ENCODE data around the gene MCTP1. TPM values are rescaled to one million over a fixed set of nuclear protein-coding genes. Genes with fewer than 3 reads are reported as not detected.

MCTP1 gene
- polyA plus RNA-seq, 1 donor = 7.7 TPM

DNA sequence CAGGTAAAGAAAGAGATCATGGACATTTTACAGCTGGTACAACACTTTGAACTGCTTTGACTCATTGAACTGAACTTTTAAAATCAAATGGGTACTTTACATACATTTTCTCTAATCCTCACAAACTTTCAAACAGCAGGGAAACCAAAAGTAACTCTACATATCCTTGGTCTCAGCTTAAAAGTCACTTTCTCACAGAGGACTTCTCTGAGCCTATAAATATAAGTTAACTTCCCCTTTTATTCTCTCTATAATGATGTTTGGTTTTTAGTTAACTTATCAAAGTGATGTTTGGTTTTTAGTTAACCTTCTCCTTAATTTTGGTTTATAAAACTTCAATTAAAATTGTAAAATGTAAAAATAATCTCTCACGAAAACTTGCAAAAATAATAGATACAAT lies 209.8 kb downstream of the MCTP1 start:
- no peak for DNase-seq

DNA sequence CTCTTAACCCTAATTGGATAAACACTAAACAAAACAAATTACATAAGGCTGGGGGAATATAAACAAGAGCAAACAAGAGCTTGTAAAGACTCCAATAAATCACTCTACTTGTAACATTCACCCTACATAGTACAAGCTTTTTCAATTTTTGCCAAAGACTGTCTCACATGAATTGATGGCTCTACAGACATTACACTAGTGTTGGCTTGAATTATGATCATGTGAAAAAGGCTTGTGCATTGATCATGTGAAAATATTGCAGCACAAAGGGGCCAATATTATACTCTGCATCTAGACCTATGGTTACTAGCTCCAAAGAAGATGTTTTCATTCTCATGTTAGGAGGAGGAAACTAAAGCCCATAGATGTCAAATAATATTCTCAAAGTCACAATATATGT lies 212.6 kb downstream of the MCTP1 start:
- DNase-seq = no peak

DNA sequence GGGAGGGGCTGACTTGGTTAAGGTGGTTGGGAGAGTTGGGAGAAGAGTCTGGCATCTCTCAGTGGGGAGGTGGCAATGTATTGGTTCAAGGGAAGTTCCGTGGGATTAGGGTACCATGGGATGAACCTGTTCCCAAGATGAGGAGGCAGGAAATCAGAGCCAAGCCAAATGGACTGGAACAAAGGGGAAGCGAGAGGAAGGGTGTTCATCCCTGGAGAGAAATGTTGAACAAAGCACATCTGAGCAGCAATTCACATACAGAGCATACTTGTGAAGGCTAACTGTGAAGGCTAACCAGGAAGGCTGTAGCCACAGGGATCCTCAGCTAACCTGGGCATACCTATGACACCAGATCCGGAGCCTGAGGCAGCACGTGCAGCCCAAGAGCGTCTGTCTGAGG lies 214.0 kb downstream of the MCTP1 start:
- no peak for DNase-seq

DNA sequence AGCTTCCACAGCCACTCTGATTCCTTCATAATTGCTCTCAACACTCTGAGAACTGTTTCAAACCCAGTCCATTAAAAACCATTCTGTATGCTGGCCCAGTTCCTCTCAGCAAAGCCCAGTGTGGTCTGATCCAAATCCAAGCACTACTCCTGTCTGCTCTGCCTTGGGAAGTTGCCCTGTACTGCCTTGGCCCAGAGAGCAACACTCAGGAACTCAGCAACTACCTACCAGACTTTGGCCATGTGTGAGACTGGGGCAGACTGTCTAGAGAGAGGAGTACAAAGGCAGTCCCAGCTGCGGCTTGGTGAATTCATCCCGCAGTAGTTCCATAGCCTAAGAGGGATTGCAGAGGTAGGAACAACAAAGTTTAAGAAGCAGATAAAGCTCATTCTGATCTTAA lies 214.4 kb downstream of the MCTP1 start:
- no peak for DNase-seq

DNA sequence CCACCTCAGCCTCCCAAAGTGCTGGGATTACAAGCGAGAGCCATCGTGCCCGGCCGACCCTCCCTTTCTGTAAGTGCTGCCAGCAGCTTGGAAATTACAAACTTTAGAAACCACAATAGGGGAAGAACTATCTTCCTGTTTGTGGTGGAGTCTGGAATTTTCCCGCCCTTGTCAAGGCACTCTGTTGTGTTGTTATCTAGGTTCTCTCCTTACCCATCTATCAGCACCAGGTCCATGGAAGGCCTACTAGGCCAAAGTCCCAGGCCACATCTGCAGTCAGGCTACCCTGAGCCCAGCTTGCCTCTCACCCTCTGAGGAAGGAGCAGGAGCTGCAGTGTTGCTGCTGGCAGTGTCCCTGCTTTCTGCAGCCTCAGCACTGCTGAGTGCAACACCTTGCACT lies 214.9 kb downstream of the MCTP1 start:
- DNase-seq = no peak

DNA sequence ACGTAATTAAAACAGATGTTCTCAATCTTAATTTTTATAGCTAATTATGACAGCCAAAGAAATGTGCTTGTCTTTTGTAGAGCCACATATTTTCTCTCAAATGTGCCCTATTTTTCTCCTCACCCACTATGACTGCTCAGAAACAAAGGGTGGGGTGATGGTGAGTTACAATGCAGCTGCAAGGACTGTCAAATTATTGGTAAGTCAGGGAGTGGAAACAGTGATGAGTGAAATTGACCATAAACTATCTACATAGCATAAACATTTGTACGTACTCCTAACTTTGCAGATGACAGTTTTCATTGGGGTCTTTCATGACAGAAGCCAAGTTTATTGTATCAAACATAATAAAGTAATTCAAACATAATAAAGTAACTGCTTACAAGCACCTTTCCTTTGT lies 215.9 kb downstream of the MCTP1 start:
- no peak for DNase-seq

DNA sequence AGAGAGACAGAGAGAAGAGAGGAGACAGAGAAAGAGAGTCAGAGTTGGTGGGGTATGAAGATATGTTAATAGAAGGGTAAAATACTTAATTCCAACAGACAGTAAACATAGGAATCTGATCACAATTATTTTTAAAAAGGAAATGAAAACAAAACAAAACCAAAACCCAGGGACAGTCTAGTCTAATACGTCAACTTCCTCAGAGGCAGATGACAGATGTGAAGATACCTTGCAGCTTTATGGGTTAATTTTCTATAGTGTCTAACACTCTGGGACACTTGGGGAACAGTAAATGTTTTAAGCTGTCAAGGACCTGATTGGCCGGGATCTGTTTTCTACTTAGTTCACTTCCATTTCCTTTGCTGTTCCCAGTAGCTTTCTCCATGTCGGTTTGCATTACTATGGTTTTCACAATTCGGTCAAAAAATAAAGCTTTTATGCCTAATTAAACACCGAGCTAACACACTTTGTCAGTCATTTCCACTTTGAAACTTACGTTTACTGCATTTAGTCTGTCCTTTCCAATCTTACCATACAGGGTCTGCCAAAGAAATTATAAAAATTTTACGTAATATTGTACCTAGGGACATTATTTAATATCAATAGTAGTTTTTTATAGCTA lies 216.5 kb downstream of the MCTP1 start:
- no peak for DNase-seq

DNA sequence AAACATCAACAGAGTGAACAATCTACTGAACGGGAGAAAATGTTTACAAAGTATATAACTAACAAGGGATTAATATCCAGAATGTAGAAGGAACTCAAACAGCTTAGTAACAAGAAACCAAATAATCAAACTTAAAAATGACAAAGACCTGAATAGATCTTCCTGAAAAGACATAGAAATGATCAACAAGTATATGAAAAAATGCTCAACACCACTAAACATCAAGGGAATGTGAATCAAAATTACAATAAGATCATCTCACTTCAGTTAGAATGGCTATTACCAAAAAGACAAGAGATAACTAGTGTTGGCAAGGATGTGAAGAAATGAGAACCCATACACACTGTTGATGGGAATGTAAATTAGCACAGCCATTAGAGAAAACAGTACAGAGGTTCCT lies 218.8 kb downstream of the MCTP1 start:
- no peak for DNase-seq

DNA sequence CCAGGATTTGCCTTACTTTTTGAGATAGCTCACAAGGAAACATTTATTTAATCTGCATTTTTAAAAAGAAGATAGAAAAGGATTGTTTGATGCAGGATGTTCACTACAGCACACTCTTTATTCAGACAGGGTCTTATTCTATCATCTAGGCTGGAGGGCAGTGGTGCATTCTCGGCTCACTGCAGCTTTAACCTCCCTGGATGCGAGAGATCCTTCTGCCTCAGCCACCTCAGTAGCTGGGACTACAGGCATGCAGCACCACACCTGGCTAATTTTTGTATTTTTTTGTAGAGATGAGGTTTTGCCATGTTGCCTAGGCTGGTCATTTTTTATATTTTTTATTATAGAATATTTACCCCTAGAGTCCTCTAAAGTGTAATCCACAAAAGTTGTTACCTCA lies 221.4 kb downstream of the MCTP1 start:
- no peak for DNase-seq

DNA sequence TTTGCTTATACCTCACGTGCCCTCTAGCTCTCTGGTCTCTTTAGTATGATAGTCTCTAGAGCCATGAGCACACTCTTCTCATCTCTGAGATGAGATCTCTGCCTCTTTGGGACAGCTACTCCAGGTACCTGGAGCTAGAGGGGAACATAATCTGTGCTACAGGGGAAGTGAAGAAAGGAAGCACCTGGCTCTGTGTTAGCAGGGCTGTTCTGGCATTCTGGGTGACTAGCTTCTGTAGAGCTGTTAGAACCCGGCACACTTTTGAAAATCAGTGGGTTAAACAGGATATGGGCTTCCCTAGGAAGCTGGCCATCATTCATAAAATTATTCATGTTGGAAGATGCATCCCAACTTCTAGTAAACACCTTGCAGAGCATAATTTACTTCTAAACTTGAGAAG lies 224.8 kb downstream of the MCTP1 start:
- no peak for DNase-seq

DNA sequence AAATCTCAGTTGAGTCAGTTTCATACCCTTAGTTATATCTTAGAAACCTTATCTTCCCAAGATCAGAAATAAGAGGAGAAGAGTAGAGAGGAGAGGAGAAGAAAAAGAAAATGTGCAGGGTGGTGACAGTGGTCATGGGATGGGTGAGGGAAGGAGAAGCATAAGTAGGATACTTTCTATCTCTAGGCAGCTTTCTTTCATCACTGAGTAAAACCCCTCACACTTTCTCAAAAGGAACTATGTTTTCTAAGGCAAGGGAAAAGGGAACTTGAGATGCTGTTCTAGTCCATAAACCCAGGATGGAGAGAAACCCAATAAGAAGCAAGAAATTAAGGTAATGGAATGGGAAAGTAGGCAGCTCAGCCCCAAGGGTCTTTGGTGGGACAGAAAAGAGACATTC lies 225.3 kb downstream of the MCTP1 start:
- DNase-seq = no peak

DNA sequence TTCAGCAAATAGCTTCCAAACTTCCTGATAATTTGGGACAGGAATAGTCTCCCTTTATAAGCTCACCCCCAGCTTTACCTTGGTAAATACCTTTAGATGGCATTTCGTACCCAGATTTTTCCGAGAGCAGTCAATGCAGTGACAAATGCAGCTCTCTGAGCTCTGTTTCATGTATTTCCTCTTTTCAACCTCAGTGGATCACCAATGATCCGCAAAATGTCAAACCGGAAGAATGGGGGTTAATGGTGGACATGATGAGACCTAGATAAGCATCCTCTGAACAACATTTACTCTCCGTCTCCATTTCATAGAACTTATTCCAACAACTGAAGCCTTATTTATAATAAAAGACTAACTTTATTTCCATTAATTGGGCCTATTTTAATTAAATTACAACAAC lies 227.3 kb downstream of the MCTP1 start:
- no peak for DNase-seq

DNA sequence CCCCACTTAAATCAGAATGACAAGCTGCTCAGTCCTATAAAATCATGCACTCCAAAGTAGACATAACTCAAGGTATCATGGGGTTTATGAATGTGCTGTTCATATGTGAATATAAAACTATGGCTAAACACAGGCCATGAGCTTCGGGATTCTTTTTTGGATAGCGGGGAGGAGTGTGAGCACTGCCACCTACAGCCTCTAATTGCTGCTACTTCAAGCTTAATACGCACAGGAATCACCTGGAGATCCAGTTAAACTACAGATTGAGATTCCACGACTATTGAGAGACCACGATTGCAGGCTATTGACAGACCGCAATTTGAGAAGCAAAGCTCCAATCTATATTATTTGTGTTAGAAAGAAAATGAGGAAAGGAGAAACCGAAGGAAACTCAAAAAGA lies 231.6 kb downstream of the MCTP1 start:
- no peak for DNase-seq

DNA sequence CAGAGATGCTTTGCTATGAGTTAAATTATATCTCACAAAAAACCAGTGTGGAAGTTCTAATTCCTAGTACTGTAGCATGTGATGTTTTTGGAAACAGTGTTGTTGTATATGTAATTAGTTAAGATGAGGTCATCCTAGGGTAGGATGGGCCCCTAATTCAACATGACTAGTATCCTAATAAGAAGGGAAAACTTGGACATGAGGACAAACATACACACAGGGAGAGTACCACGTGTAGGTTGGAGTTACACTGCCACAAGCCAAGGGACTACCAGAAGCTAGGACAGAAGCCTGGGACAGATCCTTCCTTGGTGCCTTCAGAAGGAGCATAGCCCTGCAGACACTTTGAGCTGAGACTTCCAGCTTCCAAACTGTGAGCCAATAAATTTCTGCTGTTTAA lies 234.2 kb downstream of the MCTP1 start:
- no peak for DNase-seq

DNA sequence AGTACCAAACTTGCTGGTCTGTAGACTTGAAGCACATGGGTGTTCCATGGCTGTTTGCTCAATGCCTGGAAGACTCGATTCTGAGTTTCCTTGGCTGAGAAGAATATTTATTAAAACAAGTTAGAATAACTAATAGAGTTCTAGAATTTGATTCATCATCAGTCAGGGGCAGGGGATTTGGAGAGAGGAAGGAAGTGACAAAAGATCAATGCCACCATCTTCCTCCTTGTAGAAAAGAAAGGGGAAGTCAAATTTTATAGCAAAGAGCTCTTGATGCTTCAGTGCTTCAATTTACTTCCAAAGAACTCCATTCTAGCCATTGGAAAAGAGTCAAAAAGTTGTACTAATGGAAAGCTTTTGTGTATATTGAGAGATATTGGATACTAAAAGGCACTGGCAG lies 236.3 kb downstream of the MCTP1 start:
- DNase-seq = no peak

DNA sequence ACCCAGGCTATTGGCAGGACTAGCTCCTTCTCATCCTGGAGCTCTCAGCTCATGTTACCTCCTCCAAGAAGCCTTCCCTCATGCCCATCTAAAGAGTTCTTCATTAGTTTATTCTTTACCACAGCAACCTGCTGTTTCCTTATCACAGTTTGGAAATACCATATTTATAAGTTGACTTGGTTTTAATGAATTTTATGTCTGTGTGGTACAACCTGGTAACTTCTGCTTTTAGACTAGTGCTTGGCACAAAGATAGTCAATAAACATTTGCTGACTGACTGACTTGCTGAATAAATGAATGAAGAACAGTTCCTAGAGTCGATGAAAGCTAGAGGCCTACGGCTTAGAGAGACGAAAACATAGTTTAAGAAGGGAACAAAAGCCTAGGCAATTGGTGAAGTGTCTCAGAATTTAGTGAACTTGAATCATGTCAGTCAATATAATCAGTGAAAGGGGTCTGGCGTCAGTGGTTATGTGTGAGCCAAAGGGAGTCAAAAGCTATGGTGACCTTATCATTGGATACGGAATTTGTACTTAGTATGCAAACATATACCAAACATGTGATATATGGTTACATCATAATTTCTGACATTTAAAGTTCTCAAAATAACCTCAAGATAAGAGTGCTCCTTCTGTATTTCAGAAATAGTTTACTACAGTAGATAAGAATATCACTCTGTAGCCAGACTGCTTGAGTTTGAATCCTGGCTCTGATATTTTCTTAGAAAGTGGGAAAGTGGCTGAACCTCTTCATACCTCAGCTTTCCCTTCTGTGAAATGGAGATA lies 239.5 kb downstream of the MCTP1 start:
- no peak for DNase-seq

DNA sequence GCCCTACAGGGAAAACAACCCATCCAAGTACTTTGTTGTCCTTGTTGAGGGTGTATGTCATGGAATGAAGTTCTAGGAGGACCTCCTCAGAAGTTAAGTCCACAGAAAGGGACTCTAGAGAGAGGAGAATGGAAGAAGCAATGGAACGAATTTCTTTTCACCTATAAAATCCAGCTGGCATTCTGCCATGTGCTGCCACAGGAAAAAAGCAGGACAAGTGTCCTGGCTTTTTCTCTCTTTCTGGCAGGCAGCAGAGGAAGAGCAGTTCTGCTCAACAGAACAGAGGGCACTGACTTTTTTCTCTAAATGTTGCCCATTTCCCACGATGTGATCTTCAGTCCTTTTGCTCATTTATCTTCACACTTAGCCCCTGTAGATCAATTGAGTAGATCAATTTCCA lies 240.8 kb downstream of the MCTP1 start:
- DNase-seq = no peak

DNA sequence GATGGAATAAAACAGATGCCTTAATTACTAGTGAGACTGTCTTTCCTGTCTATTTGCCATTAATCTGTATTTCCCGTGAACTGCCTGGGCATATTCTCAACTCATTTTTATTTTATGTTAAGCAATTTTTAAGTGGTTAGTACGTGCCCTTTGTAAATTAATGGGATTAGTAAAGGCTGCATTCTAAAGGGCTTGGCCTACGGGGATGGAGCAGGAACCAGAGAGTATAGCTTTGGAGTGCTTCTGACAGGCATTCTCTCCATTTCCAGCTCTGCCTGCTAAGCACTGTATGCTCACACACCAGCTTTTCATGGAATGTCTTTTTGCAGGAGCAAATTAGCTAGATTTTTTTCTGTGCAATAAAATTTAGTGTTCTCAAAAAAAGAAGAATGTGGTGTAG lies 241.2 kb downstream of the MCTP1 start:
- DNase-seq = no peak

DNA sequence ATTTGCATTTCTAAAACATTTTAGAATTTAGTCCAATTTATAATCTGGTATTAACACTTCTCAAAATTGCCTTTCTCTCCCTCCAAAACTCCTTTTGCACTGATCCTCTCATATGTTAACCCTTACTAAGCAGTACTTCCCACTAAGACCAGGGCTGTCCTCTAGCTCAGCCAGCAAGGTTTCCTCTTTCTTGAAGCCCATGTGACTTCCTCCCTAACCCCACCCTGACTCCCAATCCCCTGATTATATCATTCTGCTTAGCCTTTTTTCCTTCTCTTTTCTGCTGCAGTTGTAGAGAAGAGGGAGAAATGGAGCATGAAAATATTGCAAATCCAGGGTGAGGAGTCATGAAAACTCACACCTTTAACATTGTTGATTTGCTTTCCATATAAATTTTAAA lies 241.7 kb downstream of the MCTP1 start:
- no peak for DNase-seq

DNA sequence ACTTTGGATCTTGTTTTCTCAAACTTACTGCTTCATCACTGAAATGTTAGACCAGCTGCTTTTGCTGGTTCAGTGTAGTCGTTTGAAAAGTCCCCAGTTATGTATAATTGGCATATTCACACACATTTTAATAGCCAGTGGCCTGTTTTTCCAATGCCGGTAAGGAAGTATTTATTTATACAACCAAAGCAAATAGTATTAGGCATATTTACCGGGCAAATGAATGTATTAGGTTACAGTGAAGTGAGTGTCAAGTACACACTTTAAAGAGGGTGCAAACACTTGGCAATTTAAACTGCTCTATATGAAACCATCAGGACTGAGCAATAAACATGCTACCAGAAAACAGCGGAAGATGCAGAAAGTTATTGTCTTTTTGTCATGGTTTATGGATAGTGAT lies 242.9 kb downstream of the MCTP1 start:
- no peak for DNase-seq

DNA sequence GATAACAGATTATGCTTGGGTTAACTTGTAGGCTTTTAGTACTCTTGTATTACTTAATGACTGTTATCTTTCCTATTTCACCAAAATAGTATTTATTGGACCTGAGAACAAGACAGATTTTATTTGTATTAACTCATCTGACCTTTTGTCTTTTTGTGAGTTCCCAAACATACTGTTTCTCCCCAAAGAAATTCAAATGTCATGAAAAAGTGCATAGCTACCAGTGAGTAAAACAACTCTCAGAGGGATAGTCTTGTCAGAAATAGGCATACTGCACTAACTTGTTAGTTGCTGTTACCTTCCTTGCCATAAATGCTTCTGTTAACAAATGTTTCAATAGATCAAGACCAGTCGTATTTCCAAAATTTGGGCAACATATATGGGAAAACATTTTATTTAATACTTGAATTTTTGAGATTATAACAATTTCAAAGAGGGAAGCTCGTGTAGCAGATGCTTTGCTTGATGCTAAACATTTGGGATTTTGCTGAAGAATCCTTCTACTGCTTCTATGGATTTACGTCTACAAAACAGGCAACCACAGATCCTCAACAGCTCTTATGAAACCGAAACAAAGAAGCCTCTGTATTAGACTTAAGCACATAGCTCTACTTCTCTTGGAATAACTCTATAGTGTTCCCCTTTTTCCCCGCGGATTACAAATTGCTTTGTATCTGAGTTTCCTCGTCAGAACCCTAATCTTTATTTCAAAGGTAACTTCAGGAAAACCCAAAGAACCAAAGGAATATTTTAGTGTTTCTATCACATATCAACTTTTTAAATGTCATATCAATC lies 248.8 kb downstream of the MCTP1 start:
- DNase-seq = no peak

DNA sequence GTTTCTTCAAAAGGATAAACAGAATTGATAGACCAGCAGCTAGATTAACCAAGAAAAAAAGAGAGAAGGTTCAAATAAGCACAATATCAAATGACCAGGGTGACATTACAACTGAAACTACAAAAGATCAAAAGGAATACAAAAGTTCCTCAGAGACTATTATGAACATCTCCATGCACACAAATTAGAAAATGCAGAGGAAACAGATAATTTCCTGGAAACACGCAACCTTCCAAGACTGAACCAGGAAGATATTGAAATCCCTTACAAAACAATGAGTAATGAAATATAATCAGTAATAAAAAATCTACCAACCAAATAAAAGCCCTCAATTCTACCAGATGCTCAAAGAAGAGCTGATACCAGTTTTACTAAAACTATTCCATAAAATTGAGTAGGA lies 252.1 kb downstream of the MCTP1 start:
- DNase-seq = no peak

DNA sequence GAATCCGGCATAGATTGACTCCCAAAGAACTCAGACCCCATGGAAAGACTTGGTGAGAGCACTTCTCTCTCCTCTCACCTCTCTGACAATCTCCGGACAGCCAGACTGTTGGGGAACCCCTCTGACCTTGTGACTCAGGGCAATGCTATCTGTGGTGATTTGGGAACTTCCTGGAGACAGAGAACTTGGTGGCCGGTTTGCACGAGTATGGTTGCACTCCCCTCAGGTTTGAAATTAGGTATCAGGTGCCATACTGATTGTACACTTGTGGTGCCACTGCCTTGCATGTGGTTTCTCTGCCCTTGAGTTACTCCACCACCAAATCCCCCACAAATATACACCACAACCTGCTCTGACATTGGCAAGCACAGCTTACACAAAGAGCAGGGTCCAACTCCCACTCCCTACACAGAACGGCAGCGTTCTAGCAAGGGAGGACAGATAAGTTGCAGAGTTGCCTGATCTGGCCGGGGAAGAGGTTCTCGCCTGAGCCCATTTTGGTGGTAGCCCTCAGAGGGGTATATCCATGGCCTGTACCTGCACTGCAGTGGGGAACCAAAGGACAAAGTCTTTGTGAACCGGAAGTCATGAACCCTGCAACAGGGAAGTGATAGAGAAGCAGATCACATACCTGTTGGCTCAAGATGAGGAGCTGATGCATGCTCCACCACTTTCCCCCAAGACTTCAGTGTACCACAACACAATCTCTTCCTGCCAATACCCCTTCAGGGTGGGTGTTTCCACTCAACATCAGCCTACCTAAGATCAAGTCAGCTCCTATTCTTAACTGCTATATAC lies 255.1 kb downstream of the MCTP1 start:
- DNase-seq = no peak
